ENCODE data around the gene RAP2A.

The RAP2A gene

DNA sequence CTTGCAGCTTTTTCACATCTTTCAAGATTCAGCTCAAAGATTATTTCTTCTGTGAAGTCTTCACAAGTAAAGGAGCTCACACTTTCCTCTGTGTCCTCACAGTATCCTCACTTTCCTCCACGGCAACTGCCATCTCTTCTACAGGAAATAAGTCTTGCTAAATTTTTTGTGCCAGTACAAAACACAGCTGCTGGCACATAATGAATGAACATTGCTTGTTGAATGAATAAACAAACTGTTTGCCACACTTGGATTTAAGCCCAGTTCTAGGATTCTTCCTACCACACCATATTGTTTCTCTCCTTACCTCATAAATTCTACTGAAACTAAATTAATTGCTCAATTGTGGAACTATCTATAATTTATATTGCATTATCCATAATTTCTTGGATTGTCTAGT lies 59.5 kb downstream of the RAP2A start:
- DNase-seq (ENCODE audit: low read depth in 2 of 2): no peak

DNA sequence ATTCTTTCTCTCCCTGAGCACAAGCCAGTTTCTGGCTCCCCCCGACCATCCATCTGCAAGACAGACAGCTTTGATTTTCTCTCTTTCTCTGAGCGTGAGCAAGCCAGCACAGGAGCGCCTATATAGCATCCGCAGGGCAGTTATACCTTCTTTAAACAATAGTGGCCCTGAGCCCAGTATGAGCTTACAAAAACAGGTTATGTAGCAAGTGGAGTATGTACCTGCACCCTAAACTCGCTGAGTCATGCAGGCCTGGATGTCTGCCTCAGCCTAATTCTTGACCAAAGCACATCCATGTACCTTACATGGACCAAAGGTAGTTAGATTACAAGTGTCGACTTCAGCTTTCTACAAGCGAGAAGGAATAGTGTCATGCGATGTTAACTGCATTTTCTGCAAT lies 61.7 kb downstream of the RAP2A start:
- DNase-seq (ENCODE audit: low read depth in 2 of 2): no peak

DNA sequence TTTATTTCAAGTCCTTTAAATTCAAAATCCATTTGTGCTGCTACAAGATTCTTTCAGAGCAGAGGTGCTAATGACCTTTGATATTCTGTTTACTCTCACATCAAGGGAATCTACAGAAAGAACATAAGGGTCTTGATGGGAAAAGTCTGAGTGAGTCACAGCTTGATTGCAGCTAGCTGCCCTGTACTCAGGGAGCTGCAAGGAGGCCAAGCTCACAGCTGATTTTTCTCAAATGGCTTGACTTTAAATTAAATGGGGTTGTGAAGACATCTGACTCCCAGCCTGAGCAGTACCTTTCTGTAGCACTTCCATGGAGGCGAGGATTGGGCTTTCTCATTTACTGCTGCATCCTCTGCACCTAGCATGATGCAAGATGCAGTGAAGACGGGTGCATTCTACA lies 62.5 kb downstream of the RAP2A start:
- no peak for DNase-seq (ENCODE audit: low read depth in 2 of 2)

DNA sequence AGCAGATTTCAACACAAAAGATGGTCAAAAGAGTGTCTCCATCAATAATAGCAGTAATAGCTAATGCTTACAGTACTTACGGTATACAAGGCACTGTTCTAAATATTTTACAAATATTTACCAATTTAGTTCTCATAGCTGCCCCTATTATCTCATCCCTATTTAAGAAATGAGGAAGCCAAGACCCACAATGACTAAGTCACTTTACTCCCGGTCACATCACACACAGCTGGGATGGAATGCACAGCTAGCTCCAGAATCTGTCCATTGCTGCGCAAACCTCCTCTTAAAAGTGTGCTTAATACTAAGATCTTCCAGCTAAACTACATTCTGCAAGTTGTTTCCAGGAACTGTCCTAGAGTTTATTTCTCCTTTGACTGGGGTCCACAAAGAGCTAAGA lies 63.4 kb downstream of the RAP2A start:
- no peak for DNase-seq (ENCODE audit: low read depth in 2 of 2)

DNA sequence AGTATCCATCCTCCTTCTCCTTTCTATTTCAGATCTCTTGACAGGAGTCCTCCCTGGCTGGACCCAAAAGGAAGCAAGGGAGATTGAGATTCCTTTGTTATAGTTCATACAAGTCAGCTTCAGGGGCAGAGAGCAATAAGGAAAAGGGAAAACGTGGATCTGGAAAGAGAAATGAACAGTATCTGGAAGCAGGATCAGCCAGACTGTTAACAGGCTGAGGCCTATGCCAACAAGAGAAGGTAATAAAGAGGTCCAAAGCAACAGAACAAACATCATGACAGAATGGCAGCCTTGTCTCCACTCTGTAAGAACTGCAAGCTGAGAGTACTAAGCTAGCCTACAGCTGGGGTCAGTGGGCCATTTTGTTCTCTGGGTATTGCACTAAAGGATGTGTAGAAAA lies 64.5 kb downstream of the RAP2A start:
- no peak for DNase-seq (ENCODE audit: low read depth in 2 of 2)

DNA sequence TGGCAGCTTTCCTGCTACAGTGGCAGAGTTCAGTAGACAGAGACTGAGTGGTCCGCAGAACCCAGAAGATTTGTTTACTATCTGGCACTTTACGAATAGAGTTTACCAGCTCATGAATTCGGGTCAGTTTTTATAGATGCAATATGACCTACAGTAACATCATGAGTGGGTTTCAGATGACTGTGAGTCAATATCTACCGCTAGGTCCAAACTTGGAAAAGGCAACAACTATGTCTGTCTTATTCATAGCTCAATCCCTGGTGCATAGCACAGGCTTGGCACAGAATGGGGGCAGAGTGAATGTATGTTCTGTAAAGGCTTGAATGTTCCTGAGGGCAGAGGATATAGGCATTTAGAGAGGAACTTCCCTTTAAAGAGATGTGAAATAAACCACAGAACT lies 65.2 kb downstream of the RAP2A start:
- no peak for DNase-seq (ENCODE audit: low read depth in 2 of 2)

DNA sequence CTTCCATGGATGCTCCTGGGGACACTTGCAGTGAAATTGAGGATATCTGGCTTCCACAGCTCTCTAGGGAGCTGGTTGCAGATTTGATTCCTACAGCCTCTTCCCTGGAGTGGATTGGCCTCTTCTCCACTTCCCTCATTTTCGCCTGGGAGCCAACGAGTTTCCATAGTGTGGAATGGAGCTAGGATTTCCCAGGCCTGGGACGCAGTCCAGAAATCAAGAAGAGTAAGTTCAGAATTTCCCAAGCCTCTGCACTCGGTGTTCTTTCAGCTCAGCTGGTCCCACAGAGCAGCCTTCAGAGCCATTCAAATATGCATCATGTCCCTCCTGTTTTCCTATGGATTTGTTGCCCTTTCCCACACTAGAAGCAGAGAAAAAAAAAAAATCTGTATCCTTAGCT lies 68.2 kb downstream of the RAP2A start:
- no peak for DNase-seq (ENCODE audit: low read depth in 2 of 2)

DNA sequence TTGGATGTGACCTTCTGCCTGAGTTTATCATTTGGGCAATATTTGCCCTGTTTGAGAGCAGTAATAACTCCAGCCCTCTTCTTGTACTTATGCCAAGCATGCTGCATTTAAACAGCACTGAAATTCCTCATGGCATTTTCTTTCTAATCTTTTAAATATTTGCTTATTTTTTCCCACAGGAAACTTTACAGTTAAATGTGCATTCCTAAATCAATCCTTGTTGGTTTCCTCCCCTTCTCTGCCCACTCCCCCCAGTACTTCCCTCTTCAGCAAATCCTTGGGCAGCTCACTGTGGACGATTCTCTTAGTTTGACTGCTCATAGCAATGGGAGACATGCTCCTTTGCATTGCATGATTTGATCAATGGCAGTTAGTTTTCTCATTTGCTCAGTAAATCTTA lies 68.7 kb downstream of the RAP2A start:
- DNase-seq (ENCODE audit: low read depth in 2 of 2): no peak

DNA sequence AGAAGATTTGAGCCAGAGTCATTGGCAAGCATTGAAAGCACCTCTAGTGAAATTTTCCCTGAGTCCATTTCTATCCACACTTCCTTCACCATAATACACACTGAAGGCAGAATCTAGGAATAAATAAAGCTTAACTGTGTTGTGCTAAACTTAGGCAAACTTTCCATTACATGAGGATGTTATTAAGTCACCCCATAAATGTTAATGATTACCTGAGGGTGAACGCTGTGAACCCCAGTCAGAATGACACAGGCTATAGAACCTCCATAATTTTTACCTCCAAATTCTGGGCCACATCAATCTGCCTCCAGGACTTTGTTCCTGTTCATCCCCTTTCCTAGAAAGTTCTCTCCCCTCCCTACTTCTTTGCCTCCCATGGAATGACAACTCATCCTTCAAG lies 71.0 kb downstream of the RAP2A start:
- DNase-seq (ENCODE audit: low read depth in 2 of 2): no peak

DNA sequence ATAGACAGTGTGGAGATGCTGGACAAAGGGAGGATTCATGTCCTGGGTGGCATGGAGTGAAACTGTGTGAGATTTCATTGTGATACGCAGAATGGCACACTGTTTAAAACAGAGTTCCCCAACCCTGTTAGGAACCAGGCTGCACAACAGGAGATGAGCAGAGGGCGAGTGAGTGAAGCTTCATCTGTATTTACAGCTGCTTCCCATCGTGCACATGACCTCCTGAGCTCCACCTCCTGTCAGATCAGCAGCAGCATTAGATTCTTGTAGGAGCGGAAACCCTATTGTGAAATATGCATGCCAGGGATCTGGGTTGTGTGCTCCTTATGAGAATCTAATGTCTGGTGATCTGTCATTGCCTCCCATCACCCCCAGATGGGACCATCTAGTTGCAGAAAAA lies 72.5 kb downstream of the RAP2A start:
- DNase-seq (ENCODE audit: low read depth in 2 of 2): no peak

DNA sequence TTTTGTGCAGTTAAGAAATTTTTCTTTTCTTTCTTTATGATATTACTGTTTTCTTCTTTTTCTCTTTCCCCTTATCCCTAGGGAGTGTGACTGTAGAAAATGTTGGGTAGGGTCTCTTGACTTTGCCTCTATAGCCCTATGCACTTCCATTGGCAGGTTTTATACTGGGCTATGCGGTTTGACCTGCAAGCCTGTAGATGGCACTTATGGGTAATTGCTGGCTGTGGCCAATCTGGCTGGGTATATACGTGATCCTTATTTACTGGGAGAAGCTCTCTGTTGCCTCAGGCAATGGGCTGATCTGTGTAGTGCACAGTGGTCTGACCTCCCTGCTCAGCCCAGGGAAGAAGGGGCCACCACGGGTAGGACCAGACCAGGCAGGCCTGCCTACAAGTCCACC lies 78.8 kb downstream of the RAP2A start:
- DNase-seq (ENCODE audit: low read depth in 2 of 2): no peak

DNA sequence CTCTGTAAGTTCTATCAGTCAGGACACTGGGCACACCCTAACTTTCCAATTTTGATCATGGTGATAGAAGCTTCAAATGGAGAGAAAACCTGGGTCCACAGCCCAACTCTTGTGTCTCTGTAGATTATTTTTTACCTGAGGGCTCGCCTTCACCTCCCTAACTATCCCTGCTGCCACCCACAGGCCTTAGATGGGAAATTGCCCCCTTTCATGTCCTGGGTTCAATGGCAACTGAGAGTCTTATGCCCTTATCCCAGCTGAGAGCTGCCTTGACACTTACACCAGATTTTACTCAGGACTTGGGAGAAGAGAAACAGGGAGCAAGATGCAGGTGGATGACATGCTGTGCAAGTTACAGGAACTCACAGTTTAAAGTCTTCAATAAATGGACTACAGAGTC lies 81.7 kb downstream of the RAP2A start:
- DNase-seq (ENCODE audit: low read depth in 2 of 2): no peak

DNA sequence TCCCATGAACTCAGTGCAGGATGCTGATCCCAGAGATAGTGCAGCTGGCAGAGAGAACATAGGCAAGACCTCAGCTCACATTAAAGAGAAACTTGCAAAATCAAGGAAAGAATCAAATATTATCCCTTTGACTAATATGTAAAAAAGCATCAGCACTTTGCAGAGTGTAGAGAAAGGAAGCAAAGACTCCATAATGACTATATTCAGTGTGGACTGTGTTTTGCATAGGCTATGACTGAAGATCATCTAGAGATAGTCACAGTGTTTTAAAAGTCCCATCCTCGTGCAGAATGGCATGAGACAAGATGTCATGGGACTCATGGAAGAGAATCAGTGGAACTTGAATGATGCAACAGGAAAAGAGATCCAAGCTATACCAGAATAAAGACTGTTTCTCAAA lies 84.0 kb downstream of the RAP2A start:
- no peak for DNase-seq (ENCODE audit: low read depth in 2 of 2)

Data from stimulated activated CD8-positive, alpha-beta memory T cell treated with anti-CD3 and anti-CD28 coated beads, Interleukin-7, amount 100 ng/mL, for 1 hour (primary cell).